HG02938 (cell line): ENCODE data around the gene ADCY1.

Source experiments
- ATAC-seq: cut with Tn5 transposase; IDR thresholded peaks from one replicate; pipeline ENCODE4 v1.9.1; 2021; ENCODE audit warnings: mild to moderate bottlenecking, moderate library complexity; ENCODE audit not compliant: unreplicated experiment

Gene ADCY1

DNA sequence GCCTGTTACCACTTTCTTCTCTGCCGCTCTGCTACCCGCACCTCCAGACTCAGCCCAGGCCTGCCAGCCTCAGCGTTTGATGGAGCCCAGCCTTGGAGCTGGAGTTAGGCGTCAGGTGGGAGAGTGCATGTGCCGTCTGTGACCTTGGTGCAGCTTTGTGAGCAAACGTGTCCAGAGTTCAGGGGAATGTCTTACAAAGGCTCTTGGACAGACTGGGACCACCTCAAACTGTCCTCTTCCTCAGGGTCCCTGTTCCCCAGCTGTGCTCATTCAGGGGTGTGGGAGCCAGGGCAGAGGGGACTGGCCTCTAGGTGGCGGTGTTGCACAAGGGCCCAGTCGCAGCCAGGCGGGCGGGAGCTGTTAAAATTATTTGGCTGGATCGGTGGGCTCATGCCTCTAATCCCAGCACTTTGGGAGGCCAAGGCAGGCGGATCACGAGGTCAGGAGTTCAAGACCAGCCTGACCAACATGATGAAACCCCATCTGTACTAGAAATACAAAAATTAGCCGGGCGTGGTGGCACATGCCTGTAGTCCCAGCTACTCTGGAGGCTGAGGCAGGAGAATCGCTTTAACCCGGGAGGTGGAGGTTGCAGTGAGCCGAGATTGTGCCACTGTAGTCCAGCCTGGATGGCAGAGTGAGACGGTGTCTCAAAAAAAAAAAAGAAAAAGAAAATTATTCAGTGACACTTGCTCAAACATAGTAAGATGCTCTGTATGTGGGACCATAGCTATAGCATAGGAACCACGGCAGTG, 89.2 kb downstream of the ADCY1 start:
- no peak for ATAC-seq

DNA sequence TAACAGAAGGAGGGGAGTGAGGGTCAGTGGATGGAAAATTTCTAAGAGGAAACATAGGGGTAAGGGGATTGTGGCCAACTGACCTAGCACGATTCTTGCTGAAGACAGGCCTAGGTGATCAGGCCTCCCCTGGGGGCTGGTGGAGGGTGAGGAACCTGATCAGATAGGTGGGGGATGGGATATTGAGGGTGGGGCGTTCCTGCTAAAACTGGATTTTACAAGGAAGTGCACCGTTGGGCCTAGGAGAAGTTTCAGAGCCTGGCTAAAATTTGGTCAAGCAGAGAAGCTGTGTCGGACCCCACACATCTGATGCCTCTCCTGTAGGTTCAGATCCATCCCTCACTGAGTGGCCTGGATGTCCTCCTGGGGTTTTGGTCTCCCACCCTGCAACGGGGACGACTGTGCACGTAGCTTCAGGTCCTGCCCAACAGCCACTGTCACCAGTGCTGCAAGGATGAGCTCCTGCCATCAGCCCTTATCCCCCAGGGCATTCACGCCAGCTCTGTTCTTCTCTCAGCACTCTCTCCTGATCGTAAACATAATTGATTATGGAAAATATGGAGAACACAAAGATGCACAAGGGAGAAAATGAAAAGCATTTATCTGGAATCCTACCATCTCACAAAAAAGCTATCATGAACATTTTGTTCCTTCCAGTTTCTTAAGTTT, 89.9 kb downstream of the ADCY1 start:
- no peak for ATAC-seq

DNA sequence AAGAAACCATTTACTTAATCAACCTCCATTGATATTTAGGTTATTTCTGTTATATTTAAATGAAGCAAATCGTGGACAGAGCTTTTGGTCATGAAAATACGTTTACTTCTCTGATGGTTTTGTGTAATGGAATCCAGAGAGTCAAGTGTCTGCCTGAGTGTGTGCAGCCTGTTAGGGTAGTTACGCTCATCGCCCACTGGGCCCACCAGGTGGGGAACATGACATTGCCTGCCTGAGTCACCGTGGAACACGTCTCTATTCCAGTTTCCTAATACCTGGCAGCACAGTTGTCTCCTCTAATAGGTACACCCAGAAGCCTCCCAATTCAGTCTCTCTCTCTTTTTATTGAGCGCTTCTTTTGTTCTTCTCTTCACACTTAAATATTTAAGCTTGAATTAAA, 91.0 kb downstream of the ADCY1 start:
- ATAC-seq, result no peak

DNA sequence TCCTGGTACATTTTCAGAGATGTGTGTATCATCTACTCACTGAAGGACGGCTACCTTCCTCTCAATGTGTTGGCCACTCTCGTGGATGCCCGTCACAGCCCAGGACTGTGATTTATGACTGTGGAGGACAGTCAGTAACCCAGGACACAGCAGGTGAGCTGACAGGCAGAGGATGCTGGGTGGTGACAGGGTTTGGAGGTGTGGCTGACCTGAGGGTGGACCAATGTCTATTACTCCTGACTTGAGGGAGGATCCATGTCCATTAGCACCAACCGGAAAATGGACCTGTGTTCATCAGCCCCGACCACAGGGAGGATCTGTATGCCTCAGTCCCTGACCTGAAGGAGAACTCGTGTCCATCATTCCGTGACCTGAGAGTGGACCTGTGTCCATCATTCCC, 96.1 kb downstream of the ADCY1 start:
- ATAC-seq, result no peak

DNA sequence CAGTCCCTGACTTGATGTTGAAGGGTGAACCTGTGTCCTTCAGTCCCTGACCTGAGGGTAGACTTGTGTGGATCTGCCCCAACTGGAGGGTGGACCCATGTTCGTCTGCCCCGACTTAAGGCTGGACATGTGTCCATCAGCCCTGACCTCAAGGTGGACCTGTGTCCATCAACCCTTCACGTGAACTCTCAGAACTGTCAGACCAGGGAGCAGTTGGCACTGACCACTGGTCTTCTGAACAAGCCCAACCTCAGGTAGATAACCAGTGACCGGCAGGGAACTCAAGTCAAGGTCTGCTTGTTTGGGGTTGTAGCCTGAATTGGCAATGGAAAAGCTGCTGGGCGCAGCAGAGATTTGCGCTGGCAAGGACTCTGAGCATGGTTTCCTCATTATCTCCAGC, 96.5 kb downstream of the ADCY1 start:
- ATAC-seq, result no peak

DNA sequence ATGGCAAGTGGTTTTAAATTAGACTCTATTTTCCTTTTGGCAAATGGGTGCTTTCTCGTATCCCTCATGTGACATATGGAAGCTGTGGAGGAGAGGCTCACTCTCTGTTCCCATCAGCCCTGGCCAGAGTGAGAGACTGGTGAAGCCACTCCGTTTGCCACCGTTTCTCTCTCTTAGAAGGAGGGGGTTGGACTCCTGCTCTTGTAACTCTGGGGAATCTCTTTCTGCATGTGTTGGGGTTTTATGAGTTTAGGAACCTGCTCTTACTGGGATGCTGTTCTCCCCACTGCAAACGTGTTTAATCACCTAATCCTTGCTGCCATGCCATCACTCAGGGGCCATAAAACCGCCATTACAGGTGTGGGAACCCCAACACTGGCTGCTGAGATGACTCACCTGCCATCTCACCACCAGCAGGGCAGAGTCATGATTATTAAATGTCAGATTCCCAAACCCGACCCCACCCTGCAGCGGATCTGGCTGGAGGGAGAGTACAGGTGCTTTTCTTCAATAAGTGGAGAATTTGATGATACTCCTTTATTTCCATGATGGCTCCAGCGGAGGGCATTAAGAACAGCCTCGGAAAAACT, 103.2 kb downstream of the ADCY1 start:
- no peak for ATAC-seq

DNA sequence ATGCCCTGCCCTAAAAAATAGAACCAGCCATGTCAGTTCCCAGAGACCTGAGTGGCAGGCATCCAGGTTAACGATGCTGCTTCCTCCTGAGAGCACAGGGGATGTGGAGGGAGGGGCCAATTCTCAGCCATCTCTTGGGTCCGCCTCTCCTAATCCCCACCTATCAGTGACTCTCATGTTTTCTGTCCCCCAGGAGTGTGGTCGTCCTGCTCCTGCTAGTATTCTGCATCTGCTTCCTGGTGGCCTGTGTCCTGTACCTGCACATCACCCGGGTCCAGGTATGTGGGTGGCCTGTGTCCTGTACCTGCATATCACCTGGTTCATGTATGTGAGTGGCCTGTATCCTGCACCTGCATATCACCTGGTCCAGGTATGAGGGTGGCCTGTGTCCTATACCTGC, 105.3 kb downstream of the ADCY1 start:
- no peak for ATAC-seq

DNA sequence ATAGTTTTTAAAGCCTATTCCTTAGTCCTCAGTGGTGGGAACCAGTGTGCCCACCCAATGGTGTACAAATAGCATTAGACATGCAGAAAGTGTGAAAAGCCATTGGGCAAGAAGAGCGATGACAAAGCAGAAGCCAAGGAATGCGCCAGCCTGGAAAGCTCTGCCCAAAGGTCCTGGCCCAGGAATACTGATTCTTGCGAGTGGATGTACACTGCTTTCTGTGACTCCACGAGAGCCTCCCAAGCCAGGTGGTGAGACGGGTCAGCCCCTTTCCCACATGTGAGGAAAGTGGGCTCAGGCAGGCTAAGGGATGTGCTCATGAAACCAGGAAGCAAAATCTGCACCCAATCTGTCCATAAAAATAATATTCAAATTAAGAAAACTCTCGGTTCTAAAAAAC, 106.6 kb downstream of the ADCY1 start:
- no peak for ATAC-seq

DNA sequence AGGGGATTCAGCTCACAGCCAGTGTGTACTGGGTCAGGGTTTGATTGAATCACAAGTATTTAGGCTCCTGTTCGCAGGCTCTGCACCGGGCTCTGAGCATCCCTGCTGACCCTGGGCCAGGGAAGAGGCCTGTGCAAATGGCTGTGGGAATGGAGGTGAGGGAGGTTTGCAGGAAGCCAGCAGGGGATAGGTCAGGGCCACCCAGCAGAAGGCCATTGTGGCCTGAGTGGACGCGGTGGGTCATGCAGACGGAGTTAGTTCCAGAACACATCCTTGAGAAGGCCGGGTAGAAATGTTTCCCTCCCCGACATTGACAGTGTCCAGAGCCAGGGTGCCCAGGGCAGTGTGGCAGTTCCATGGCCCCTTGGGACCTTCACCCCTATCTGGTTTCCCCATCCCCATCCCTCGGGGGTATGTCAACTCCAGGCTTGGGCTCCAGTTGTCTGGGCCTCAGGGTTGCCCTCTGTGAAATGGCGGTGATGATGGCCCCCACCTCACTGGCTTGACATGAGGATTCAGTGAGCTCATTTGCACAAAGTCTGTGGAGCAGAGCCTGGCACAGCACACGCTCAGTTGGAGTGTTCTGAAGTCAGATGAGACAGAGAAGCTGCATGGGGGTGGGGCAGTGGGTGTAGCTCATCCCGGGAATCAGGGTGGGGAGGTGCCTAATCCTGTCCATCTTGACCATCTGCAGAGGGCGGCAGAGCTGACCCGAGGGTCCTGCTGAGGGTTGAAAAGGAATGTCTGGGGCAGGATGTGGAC, 107.6 kb downstream of the ADCY1 start:
- no peak for ATAC-seq

DNA sequence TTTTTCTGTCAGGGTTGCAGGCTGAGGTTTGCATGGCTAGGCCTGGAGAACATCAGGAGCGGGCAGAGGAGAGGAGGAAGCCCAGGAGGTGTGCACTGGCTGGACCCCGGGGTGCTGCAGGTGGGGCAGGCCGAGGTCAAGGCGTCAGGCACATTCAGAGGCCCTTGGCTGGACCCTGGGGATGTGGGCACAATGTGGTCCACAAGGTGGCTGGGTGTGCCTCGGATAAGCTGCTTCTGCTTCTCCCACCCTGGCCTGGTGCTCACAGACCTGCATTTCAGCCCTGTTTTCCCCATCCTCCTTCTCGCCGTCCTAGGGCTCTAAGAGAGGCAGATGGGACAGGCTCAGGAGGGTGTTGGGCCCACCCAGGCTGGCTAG, 108.2 kb downstream of the ADCY1 start:
- ATAC-seq, result no peak

DNA sequence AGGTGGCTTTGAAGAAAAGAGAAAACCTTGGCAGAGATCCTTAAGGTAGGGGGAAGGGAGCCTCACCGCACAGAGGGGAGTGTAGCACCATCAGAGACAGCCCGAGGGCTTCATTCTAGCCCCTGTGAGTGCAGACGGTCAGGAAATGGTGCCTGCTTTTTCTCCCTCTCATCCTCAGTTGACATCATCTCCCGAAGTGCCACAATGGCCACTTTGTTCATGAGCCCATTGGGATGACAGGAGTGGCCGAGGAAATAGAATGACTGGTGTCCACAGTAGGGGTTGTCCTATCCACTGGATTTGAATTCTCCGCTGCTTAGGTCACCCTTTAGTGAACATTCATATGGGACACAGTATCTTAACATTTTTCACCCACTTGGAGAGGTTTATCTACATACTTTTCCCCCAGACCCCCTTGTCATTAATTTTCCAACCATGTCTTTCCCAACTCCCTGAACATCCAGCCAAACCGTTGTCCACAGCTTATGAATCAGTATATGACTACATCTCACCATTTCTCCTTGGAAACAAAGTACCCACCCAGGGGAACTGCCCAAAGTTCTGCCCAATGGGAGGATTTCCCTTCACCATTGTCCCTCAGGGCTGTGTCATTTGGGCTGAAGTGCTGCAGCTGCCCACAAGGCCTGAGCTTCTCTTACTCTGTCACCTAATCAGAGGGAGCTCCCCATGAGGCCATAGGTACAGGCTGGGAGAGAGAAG, 108.8 kb downstream of the ADCY1 start:
- no peak for ATAC-seq

DNA sequence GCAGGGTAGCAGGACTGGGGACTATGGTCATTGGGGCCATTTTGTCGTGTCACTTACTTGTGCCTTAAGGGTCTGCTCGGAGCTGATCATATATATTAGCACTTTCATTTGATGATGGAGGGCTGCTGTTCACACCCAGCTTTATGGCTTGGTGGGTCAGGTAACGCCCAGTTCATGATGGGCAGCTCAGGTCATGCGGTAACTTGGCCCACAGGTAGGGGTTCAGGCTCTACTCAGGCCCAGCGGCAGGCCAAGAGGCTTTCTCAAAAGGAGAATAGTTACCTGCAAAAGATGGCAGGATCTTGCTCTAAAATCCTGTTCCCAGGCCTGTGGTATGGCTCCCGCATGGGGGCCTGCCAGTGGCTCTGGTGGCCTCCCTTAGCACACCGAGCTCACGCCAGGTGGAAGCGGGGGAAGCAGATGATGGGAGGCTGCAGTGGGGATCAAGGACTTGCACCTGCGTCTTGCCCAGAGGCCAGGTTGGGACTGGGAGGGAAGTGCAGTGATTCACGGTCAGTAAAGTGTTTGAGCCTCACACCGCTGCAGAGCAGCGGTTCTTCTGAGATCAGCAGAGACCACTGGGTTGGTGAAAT, 109.5 kb downstream of the ADCY1 start:
- no peak for ATAC-seq

DNA sequence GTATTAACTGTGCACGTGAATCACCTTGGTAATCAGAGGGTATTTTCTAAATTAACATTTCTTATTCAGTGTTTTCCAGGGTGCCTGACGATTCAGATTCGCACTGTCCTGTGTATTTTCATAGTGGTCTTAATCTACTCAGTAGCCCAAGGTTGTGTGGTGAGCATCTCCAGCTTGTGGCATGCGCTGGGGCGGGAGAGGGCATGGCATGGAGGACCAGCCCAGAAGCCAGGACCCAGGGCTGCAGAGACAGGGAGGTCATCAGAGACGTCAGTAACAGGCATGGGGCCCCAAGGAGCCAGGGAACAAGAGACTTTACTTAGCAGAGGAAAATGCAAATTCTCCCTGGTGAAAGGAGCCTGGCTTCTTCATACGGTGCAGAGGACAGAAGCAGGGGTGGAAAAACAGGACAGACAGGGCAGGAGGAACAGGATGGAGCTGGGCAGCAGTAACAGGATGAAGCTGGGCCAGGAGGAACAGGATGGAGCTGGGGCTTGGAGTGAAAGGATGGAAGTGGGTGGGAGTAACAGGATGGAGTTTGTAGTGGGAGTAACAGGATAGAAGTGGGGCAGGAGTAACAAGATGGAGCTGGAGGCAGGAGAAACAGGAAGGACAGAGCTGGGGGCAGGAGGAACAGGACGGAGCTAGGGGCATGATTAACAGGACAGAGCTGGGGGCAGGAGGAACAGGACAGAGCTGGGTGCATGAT, 110.9 kb downstream of the ADCY1 start:
- no peak for ATAC-seq

DNA sequence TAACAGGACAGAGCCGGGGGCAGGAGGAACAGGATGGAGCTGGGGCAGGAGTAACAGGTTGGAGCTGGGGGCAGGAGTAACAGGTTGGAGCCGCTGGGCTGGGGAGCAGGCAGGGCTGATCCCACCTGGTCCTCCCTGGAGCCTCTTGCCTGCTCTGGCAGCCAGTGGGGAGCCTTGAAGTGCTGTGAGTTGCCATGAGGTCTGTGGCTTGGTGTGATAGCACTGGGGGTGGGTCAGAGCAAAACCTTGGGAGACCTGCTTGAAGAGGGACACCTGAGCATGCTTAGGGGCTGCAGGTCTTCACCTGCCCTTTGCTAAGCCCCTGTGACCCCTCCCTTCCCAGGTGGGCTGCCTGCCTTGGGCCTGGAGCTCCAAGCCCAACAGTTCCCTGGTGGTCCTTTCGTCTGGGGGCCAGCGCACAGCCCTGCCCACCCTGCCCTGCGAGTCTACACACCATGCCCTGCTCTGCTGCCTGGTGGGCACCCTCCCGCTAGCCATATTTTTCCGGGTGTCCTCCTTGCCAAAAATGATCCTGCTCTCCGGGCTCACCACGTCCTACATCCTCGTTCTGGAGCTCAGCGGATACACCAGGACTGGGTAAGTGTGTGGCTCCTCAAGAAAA, 111.6 kb downstream of the ADCY1 start:
- ATAC-seq, result no peak

DNA sequence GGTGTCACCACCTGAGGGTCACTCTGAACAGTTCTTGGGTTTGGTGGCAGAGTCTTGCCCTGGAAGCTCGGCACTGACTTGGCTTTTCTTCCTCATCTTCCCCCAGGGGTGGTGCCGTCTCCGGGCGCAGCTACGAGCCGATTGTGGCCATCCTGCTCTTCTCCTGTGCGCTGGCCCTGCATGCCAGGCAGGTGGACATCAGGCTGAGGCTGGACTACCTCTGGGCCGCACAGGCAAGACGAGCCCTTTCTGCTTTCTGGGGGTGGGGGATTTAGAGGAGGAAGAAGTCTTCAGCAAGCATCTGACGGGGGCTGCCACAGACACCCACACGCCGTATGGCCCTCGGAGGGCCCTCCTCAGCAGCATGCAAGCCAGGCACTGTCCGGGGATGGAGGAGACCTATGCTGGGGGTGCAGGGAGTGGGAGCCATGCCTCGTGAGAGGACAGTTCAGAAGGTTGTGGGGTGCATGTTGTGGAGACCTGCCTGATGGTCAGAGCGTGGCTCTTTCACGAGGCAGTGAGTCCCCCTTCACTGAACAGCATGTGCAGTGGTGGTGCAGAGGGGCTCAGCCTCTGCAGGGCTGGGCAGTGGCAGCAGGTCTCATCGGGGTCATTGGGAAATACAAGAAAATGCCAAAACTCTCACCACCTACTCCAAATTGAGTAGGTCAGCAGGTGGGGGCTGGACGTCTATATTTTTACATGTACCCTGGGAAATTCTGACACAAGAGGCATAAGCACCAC, 112.4 kb downstream of the ADCY1 start:
- no peak for ATAC-seq

DNA sequence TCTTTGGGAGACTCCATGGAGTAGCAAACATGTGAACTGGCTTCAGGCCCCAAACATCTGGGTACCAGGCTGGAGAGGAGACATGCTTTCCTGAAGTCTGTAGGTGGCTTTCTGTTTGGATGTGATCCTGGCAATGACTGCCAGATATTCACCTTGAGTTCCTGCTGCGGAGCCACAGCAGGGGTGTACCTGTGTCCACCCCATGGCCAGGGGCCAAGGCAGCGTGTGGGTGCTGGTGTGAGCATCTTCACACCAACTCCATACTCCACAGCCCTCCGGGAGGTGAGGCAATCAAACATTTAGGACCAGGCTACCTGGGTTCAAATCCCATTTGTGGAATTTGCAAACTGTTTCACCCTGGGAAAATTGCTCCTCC, 113.0 kb downstream of the ADCY1 start:
- ATAC-seq, result no peak

DNA sequence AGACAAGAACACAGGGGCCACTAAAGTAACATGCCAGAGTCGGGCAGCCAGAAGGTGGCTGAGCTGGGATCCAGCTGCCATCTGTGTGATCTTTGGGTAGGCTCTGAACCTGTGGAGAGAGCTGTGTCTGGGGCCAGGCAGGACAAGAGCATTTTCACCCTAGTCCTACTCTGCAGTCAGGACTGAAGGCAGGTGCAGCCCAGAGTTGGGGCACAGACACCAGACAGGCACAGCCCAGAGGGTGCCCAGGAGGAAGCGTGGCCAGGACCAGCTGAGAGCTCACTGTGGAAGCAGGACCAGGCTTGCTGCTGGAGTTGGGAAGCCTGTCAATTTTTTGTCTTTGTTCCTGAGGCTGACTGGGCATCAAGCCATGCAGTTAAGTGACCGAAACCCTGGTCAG, 113.6 kb downstream of the ADCY1 start:
- no peak for ATAC-seq

DNA sequence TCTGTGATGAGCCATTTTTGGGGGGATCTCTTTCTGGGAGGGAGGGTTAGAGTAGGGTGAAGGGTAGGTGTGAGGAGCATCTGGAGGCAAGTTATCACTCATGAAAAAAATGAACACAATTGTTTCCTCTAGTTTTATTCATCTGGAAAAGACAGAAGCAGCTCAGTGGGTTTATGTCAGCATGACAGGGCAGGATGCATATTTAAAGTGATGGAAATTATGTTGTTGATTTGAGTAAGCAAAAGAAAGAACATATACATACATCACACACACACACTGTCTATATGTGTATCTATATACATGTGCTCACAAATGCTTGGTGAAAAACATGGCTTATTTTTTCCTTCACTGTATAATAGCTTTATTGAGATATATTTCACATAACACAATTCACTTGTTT, 114.2 kb downstream of the ADCY1 start:
- no peak for ATAC-seq
